Chondrocyte (in vitro differentiated cells): ENCODE results near the gene DOCK3. TPM values are rescaled to one million over a fixed set of nuclear protein-coding genes. Genes with fewer than 3 reads are reported as not detected.
A peak's percentile ranks its signal among the peaks of the same experiment; 100 is the strongest.

Experiments
- DNase-seq: peaks from one replicate; pipeline ENCODE4 v3.0.0; 2021; ENCODE audit warnings: mixed read lengths, low spot score
- H3K27ac Mint-ChIP-seq: one replicate; pipeline ENCODE4 v1.8.0; 2021; ENCODE audit warnings: mild to moderate bottlenecking, moderate library complexity, mixed read lengths; ENCODE audit not compliant: unreplicated experiment
- H3K27me3 Mint-ChIP-seq: 2 replicates; pipeline ENCODE4 v1.8.0; 2021; ENCODE audit warnings: low read depth, mixed read lengths
- H3K36me3 Mint-ChIP-seq: 2 replicates; pipeline ENCODE4 v1.8.0; 2021; ENCODE audit warnings: low read depth, mixed read lengths
- H3K4me1 Mint-ChIP-seq: 2 replicates; pipeline ENCODE4 v1.8.0; 2021; ENCODE audit warnings: low read depth, mild to moderate bottlenecking, mixed read lengths
- H3K4me3 Mint-ChIP-seq: one replicate; pipeline ENCODE4 v1.8.0; 2021; ENCODE audit warnings: mild to moderate bottlenecking, moderate library complexity, mixed read lengths; ENCODE audit not compliant: unreplicated experiment
- H3K9me3 Mint-ChIP-seq: 2 replicates; pipeline ENCODE4 v1.8.0; 2021; ENCODE audit warnings: low read depth, mixed read lengths
- CTCF ChIP-seq: fragments of 200-600 bp; sonication (generic); IDR thresholded peaks from 2 replicates; pipeline ENCODE4 v1.5.0; 2021; ENCODE audit warnings: antibody characterized with exemption, mild to moderate bottlenecking, moderate library complexity
- total RNA-seq: library from RNA; stranded (reverse); gene quantifications from 3 replicates; pipeline ENCODE4 v1.2.1, GENCODE V29; 2021

Gene DOCK3
- total RNA-seq, 1 donor from 2014 or later: 0.25 TPM

DNA sequence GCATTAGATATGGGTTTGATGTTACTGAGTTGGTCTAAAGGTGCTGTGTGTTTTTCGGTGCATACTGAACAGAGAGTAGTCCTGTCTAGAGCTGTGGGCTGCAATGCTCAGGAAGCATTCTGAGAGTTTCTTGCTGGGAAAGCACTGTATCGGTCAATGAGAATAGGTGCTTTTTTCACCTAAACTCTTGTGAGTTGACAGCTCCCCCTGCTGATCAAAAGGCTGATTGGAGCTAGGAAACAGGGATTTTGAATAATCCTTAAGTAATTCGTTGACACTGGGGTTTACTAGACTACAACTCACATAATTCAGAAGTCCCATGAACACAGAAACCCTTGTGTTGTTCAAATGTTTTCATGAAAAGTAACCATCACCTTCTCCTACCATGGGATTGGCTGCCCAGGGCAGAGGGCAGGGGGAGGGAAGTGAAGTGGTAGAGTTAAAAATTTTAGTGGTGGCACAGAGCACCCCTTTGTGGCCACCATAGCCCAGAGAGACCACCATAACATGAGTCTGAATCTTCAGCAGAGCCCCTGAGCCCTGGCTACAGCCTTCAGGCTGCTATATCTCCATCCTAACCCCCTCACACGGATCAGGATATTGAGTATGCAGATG, 697.3 kb downstream of the DOCK3 start:
- no peaks in the 10 kb centered on the region for H3K36me3 Mint-ChIP-seq
- H3K27me3 Mint-ChIP-seq: no peaks in the 10 kb centered on the region
- TF ChIP-seq CTCF: peak; percentile 91
- H3K4me3 Mint-ChIP-seq: no peak overlapping the region
- no peaks in the 10 kb centered on the region for H3K4me1 Mint-ChIP-seq
- DNase-seq: peak; percentile 13
- H3K27ac Mint-ChIP-seq: no peak overlapping the region
- peaks cover 4% of the 10 kb centered on the region for H3K9me3 Mint-ChIP-seq

- H3K4me3 Mint-ChIP-seq: no peak overlapping the region
- no peak for TF ChIP-seq CTCF
- no peaks in the 10 kb centered on the region for H3K4me1 Mint-ChIP-seq
- H3K27ac Mint-ChIP-seq: no peak overlapping the region
- H3K27me3 Mint-ChIP-seq: no peaks in the 10 kb centered on the region
- peak; percentile 67 for DNase-seq
- no peaks in the 10 kb centered on the region for H3K36me3 Mint-ChIP-seq
- no peaks in the 10 kb centered on the region for H3K9me3 Mint-ChIP-seq
These were observed 699.1 kb downstream of the DOCK3 start for GRCh38 chr3:51373658-51374421.

GRCh38 chr3:51374456-51374855, 699.7 kb downstream of the DOCK3 start:
- no peaks in the 10 kb centered on the region for H3K27me3 Mint-ChIP-seq
- no peak overlapping the region for H3K27ac Mint-ChIP-seq
- H3K9me3 Mint-ChIP-seq: no peaks in the 10 kb centered on the region
- no peak overlapping the region for H3K4me3 Mint-ChIP-seq
- no peaks in the 10 kb centered on the region for H3K36me3 Mint-ChIP-seq
- DNase-seq: peak; percentile 50
- H3K4me1 Mint-ChIP-seq: no peaks in the 10 kb centered on the region
- TF ChIP-seq CTCF: no peak

GRCh38 chr3:51375136-51375535, 700.4 kb downstream of the DOCK3 start:
- TF ChIP-seq CTCF: no peak
- H3K27me3 Mint-ChIP-seq: no peaks in the 10 kb centered on the region
- H3K27ac Mint-ChIP-seq: no peak overlapping the region
- H3K4me3 Mint-ChIP-seq: no peak overlapping the region
- no peaks in the 10 kb centered on the region for H3K36me3 Mint-ChIP-seq
- no peaks in the 10 kb centered on the region for H3K4me1 Mint-ChIP-seq
- DNase-seq: no peak
- H3K9me3 Mint-ChIP-seq: no peaks in the 10 kb centered on the region

DNA sequence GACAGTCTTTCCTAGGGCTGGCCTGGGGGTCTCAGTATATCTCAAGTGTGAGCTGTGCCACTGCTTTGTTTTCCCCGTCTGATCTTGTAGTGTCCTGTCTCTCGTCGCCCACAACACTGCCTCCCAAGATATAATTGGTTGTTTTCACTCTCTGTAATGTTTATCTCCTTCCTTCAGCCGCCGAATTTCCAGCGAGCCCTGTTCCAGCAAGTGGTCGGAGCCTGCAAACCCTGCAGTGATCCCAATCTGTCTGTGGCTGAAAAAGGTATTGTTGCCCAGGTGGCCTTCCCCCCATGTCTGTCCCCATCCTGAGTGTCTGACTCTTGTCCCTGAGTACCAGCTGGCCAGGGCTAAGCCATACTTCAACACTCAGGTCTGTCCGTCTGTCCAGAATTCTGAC, 700.8 kb downstream of the DOCK3 start:
- Mint-ChIP-seq H3K27ac (no peak overlapping the region), H3K9me3 (no peaks in the 10 kb centered on the region), H3K4me3 (no peak overlapping the region), H3K36me3 (no peaks in the 10 kb centered on the region), H3K4me1 (no peaks in the 10 kb centered on the region), H3K27me3 (no peaks in the 10 kb centered on the region)
- no peak for TF ChIP-seq CTCF
- DNase-seq: no peak
